ENCODE results near the gene QPRT. TPM values are rescaled to one million over a fixed set of nuclear protein-coding genes. Genes with fewer than 3 reads are reported as not detected.
"Not testable (repeated sequence)": the region's sequence is repeated elsewhere in the genome, so short reads cannot be mapped to it uniquely, and the experiment has no call there.

QPRT gene
- total and polyA plus RNA-seq, 2 of the 13 experiments (the other 11 are each of a cell fraction or from before 2014, with no cell fraction given) = 130 to 218 TPM

DNA sequence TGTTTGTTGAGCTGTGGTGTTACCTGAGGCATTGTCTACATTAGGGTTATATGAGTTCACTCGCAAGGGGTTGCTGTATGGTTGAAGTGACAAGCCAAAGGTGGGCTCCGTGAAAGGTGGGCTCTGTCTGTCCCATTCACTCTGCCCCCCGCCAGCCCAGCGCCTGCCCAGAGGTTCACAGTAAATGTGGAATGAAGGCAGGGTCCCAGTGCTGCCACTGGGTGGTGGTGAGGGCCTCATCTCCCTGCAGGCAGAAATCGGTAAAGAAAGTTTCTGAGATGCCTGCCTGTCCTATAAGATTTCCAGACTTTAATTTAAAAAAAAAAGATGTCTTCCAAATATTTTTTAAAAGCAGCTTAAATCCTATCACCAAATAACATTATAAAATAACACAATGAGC lies 42.6 kb upstream of the QPRT start:
- FAIRE-seq = not testable (repeated sequence)

DNA sequence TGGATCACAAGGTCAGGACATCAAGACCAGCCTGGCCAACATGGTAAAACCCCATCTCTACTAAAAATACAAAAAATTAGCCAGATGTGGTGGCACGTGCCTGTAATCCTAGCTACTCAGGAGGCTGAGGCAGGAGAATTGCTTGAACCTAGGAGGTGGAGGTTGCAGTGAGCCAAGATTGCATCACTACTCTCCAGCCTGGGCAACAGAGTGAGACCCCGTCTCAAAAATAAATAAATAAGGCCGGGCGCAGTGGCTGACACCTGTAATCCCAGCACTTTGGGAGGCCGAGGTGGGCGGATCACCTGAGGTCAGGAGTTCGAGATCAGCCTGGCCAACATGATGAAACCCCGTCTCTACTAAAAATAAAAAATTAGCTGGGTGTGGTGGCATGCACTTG lies 40.2 kb upstream of the QPRT start:
- H3K79me2 ChIP-seq (ENCODE audit: insufficient read depth, low read length); H3K36me3 ChIP-seq (replicated peaks in 1 of 2; ENCODE audit: control insufficient read depth in 1 of 2, insufficient read depth in 2 of 2, low read length in 2 of 2); H2AFZ ChIP-seq (ENCODE audit: low read length); ATAC-seq; intact Hi-C loops (cut with micrococcal nuclease; ENCODE audit: unreplicated experiment); DNase-seq (ENCODE audit: low spot score); H3K4me3 ChIP-seq (replicated peaks in 1 of 3; ENCODE audit: insufficient read depth in 1 of 3, low read depth in 2 of 3, low read length in 3 of 3); CTCF ChIA-PET (ENCODE audit: low intra/inter-chr PET ratio, low total read pairs); H3K27ac ChIP-seq (ENCODE audit: extremely low read length, insufficient read depth, low read length); H3K4me1 ChIP-seq (ENCODE audit: insufficient read depth, low read length); BruUV-seq (replicated peaks); POLR2A ChIA-PET; FAIRE-seq; H3K27me3 ChIP-seq (ENCODE audit: control insufficient read depth in 1 of 2, insufficient read depth in 2 of 2, low read length in 2 of 2); H3K4me2 ChIP-seq (ENCODE audit: low read depth, low read length); H4K20me1 ChIP-seq (ENCODE audit: insufficient read depth, low read length); in situ Hi-C loops (cut with HindIII; ENCODE audit: extremely low pct_ligation_motif_present, low pct_unique_long_range_greater_than_20kb); H3K9ac ChIP-seq (ENCODE audit: insufficient read depth, low read depth, low read length); H3K9me3 ChIP-seq (ENCODE audit: low read length); TF ChIP-seq ATF7 (CRISPR knock-in tag; IDR thresholded peaks at IDR 0.05): not testable (repeated sequence)
- 63% methylated on average over 8 of the region's 8 CpGs for WGBS (ENCODE audit: low lambda C conversion rate)
- TF ChIP-seq, protein P1, sequence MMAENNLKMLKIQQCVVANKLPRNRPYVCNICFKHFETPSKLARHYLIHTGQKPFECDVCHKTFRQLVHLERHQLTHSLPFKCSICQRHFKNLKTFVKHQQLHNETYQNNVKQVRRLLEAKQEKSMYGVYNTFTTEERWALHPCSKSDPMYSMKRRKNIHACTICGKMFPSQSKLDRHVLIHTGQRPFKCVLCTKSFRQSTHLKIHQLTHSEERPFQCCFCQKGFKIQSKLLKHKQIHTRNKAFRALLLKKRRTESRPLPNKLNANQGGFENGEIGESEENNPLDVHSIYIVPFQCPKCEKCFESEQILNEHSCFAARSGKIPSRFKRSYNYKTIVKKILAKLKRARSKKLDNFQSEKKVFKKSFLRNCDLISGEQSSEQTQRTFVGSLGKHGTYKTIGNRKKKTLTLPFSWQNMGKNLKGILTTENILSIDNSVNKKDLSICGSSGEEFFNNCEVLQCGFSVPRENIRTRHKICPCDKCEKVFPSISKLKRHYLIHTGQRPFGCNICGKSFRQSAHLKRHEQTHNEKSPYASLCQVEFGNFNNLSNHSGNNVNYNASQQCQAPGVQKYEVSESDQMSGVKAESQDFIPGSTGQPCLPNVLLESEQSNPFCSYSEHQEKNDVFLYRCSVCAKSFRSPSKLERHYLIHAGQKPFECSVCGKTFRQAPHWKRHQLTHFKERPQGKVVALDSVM (CRISPR knock-in tag; IDR thresholded peaks at IDR 0.05) = 0 out of 2 replicates have a peak, but pooled peaks have one; percentile 29
- peak; percentile 17; the same call in 1 of the 2 replicates for TF ChIP-seq ATF7 (IDR thresholded peaks at IDR 0.05)
- peak; percentile 63; the same call in 1 of the 2 replicates for TF ChIP-seq ZNF121 (CRISPR knock-in tag; IDR thresholded peaks at IDR 0.05)

More for the DNA sequence above, 42.6 kb upstream of the QPRT start:
- H3K4me2 ChIP-seq (ENCODE audit: low read depth, low read length); H4K20me1 ChIP-seq (ENCODE audit: insufficient read depth, low read length); H3K27me3 ChIP-seq (ENCODE audit: control insufficient read depth in 1 of 2, insufficient read depth in 2 of 2, low read length in 2 of 2); H3K4me3 ChIP-seq (replicated peaks in 1 of 3; ENCODE audit: insufficient read depth in 1 of 3, low read depth in 2 of 3, low read length in 3 of 3); H3K79me2 ChIP-seq (ENCODE audit: insufficient read depth, low read length); H2AFZ ChIP-seq (ENCODE audit: low read length); H3K9me3 ChIP-seq (ENCODE audit: low read length); H3K4me1 ChIP-seq (ENCODE audit: insufficient read depth, low read length); H3K27ac ChIP-seq (ENCODE audit: extremely low read length, insufficient read depth, low read length); in situ Hi-C loops (cut with HindIII; ENCODE audit: extremely low pct_ligation_motif_present, low pct_unique_long_range_greater_than_20kb); DNase-seq (ENCODE audit: low spot score); POLR2A ChIA-PET; H3K9ac ChIP-seq (ENCODE audit: insufficient read depth, low read depth, low read length); CTCF ChIA-PET (ENCODE audit: low intra/inter-chr PET ratio, low total read pairs); H3K36me3 ChIP-seq (replicated peaks in 1 of 2; ENCODE audit: control insufficient read depth in 1 of 2, insufficient read depth in 2 of 2, low read length in 2 of 2); intact Hi-C loops (cut with micrococcal nuclease; ENCODE audit: unreplicated experiment); BruUV-seq (replicated peaks): not testable (repeated sequence)
- 13% methylated on average over 2 of the region's 5 CpGs for WGBS (ENCODE audit: low lambda C conversion rate)
- peak; percentile 39 for TF ChIP-seq STAG1 (CRISPR knock-in tag; IDR thresholded peaks at IDR 0.05)
- peak; percentile 97 for ATAC-seq
